Chondrocyte (in vitro differentiated cells): ENCODE data around the gene OR51I1. TPM values are rescaled to one million over a fixed set of nuclear protein-coding genes. Genes with fewer than 3 reads are reported as not detected.

ENCODE experiments used
- DNase-seq: peaks from one replicate; pipeline ENCODE4 v3.0.0; 2021; ENCODE audit warnings: mixed read lengths, low spot score
- H3K27ac Mint-ChIP-seq: one replicate; pipeline ENCODE4 v1.8.0; 2021; ENCODE audit warnings: mild to moderate bottlenecking, moderate library complexity, mixed read lengths; ENCODE audit not compliant: unreplicated experiment
- H3K27me3 Mint-ChIP-seq: 2 replicates; pipeline ENCODE4 v1.8.0; 2021; ENCODE audit warnings: low read depth, mixed read lengths
- H3K36me3 Mint-ChIP-seq: 2 replicates; pipeline ENCODE4 v1.8.0; 2021; ENCODE audit warnings: low read depth, mixed read lengths
- H3K4me1 Mint-ChIP-seq: 2 replicates; pipeline ENCODE4 v1.8.0; 2021; ENCODE audit warnings: low read depth, mild to moderate bottlenecking, mixed read lengths
- H3K4me3 Mint-ChIP-seq: one replicate; pipeline ENCODE4 v1.8.0; 2021; ENCODE audit warnings: mild to moderate bottlenecking, moderate library complexity, mixed read lengths; ENCODE audit not compliant: unreplicated experiment
- H3K9me3 Mint-ChIP-seq: 2 replicates; pipeline ENCODE4 v1.8.0; 2021; ENCODE audit warnings: low read depth, mixed read lengths
- total RNA-seq: library from RNA; stranded (reverse); gene quantifications from 3 replicates; pipeline ENCODE4 v1.2.1, GENCODE V29; 2021
- TF ChIP-seq, protein P1 (sequence below): fragments of 200-600 bp; sonication (generic); IDR thresholded peaks from 2 replicates; pipeline ENCODE4 v1.5.0; 2021; ENCODE audit warnings: antibody characterized with exemption, mild to moderate bottlenecking, moderate library complexity

Gene OR51I1
- total RNA-seq, 1 donor from 2014 or later: not detected

DNA sequence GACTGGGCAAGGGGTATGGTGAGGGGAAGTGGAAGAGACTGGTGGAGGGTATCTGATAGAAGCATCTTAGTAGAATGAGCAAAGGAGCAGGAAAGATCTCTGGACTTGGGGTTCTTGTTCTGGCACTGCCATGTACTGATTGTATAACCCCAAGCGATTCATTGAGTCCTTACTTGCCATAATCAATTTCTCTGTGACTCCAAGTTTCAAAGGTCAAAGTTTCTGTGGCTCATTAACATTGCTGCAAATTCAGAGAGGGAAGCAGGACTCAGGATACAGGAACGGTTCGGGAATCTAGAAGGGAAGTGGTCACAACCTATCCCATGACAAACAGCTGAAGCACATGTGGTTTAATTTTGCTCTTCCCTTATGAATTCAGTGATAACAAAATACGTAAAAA is 8.1 kb upstream of the OR51I1 start:
- no peak for DNase-seq
- Mint-ChIP-seq H3K36me3 (no peaks in the 10 kb centered on the region), H3K4me1 (no peaks in the 10 kb centered on the region), H3K27ac (no peak overlapping the region), H3K4me3 (no peak overlapping the region), H3K9me3 (no peaks in the 10 kb centered on the region), H3K27me3 (peaks cover 13% of the 10 kb centered on the region)
- TF ChIP-seq, protein P1, sequence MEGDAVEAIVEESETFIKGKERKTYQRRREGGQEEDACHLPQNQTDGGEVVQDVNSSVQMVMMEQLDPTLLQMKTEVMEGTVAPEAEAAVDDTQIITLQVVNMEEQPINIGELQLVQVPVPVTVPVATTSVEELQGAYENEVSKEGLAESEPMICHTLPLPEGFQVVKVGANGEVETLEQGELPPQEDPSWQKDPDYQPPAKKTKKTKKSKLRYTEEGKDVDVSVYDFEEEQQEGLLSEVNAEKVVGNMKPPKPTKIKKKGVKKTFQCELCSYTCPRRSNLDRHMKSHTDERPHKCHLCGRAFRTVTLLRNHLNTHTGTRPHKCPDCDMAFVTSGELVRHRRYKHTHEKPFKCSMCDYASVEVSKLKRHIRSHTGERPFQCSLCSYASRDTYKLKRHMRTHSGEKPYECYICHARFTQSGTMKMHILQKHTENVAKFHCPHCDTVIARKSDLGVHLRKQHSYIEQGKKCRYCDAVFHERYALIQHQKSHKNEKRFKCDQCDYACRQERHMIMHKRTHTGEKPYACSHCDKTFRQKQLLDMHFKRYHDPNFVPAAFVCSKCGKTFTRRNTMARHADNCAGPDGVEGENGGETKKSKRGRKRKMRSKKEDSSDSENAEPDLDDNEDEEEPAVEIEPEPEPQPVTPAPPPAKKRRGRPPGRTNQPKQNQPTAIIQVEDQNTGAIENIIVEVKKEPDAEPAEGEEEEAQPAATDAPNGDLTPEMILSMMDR: no peak

DNA sequence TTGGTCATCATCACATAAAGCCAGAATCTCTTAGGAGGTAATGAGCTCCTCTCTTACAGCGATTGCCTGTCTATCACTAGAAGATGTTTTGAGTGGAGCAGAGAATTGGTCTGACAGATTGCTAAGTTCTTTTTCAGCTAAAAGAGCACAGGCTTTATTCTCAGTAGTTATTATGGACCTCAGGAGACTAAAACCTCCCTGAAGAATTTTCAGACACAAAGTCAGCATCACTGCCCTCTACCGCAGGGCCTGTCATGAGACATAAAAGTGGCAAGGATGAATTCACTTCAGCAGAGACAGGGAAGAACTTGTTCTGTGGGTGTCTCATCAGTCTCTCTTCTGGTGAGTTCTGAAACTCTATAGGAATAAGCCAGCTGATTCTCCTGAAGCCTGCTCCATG is 7.7 kb upstream of the OR51I1 start, which contains the start of gene OR51I2:
Gene OR51I2, plus strand, starts transcription at position 301 of the 400 bp plus-strand sequence. CDS start 4,166 bp downstream, outside the sequence.
- peaks cover 14% of the 10 kb centered on the region for H3K27me3 Mint-ChIP-seq
- DNase-seq: no peak
- TF ChIP-seq, protein P1: no peak
- no peaks in the 10 kb centered on the region for H3K36me3 Mint-ChIP-seq
- no peaks in the 10 kb centered on the region for H3K4me1 Mint-ChIP-seq
- no peak within 1 kb of the TSS for H3K4me3 Mint-ChIP-seq
- H3K9me3 Mint-ChIP-seq: no peaks in the 10 kb centered on the region
- no peak within 1 kb of the TSS for H3K27ac Mint-ChIP-seq

DNA sequence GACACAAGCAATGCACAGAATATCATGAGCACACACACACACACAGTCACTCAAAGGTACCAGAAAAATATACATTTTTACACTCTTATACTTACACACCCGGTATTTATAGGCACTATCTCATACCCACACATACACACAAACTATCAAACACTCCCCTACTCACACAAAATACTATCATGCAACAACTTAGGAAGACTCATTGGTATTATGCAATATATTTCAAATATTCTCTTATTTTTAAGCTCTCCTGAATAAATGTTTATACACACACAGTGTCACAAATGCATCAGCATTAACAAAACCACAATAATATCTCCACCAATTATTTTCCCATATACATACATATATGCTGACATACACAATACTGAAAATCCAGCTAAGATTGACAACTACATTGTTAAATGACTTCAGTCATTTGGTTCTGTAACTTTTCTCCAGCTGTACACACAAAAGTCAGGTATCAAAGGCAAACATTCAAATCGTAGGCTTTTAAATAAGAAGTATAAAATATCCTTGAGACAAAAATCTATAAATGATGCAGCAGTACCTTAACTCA is 2.6 kb upstream of the OR51I1 start:
- DNase-seq: no peak
- Mint-ChIP-seq H3K27ac (no peak overlapping the region), H3K36me3 (no peaks in the 10 kb centered on the region), H3K27me3 (peaks cover 29% of the 10 kb centered on the region), H3K4me1 (no peaks in the 10 kb centered on the region), H3K9me3 (no peaks in the 10 kb centered on the region), H3K4me3 (no peak overlapping the region)
- TF ChIP-seq, protein P1: no peak

DNA sequence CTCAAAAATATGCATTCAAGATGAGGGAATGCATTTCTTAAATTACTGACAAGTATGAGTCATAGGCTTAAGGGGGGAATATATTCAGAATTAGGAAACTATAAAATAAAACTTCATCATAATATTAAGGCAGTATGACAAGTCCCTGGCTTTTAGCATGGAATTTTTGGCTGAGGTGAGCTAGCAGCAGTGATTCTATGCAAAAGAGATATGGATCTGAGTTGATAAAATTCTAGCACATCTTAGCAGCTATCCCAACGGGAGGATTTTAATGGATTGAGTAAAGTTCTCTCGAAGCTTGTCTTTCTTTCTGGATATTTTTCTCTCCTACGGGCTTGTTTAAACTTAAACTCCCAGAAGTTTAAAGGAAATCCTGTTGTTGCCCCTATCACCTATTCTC is 18.2 kb downstream of the OR51I1 start:
- H3K36me3 Mint-ChIP-seq: no peaks in the 10 kb centered on the region
- no peak for DNase-seq
- H3K4me3 Mint-ChIP-seq: no peak overlapping the region
- H3K9me3 Mint-ChIP-seq: no peaks in the 10 kb centered on the region
- H3K27me3 Mint-ChIP-seq: peaks cover 12% of the 10 kb centered on the region
- no peaks in the 10 kb centered on the region for H3K4me1 Mint-ChIP-seq
- TF ChIP-seq, protein P1: no peak
- no peak overlapping the region for H3K27ac Mint-ChIP-seq

DNA sequence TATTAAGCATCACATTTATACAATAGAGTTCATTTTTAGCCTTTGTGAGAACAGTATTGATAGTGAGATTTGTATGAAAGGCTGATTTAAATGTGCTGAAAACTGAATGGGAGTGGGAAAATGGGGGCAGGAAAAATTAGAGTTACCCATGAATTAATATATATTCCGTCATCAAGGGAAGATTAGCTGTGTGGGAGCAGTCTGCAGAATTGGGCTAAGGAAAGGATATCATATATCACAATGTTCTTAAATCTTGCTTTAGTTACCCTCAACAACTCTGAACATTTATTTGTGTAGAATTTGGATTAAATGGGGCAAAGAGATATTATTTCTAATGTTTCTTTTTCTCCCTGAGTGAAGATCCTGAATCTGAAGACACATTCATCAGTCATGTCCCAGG is 19.5 kb downstream of the OR51I1 start, which contains the start of gene OR51Q1:
Gene OR51Q1, plus strand, starts transcription at position 301 of the 400 bp plus-strand sequence. Its CDS starts 90 bp downstream, at position 391.
- H3K36me3 Mint-ChIP-seq: no peaks in the 10 kb centered on the region
- DNase-seq: no peak
- no peak within 1 kb of the TSS for H3K4me3 Mint-ChIP-seq
- peaks cover 10% of the 10 kb centered on the region for H3K27me3 Mint-ChIP-seq
- no peaks in the 10 kb centered on the region for H3K9me3 Mint-ChIP-seq
- TF ChIP-seq, protein P1: no peak
- H3K4me1 Mint-ChIP-seq: no peaks in the 10 kb centered on the region
- no peak within 1 kb of the TSS for H3K27ac Mint-ChIP-seq
